ENCODE results near the gene ACSF3.

The ACSF3 gene

DNA sequence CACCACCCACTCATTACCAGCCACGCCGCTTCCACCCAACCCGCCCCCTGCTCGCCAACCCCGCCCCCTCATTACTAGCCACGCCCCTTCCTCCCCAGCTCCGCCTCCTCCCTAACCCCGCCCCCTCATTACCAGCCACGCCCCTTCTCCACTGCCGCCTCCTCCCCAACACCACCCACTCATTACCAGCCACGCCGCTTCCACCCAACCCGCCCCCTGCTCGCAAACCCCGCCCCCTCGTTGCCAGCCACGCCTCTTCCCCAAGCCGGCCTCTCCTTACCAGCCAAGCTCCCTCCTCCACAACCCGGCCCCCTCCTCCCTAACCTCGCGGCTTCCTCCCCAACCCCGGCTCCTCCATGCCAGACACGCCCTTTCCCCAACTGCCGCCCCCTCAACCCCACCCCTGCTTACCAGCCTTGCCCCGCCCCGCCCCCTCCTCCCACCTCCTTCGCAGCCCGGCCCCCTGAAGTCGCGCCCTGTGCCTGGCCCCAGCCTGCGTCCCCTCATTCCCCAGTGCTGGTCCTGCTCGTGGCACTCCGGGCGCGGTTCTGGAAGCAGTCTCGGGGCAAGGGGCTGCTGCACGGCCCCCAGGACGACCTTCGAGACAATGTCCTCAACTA is 99.4 kb downstream of the ACSF3 start:
- ChIA-PET CTCF (interaction anchor here (1.3 kb wide), 1 partner anchor 26 kb away, joined by 8 read pairs; no protein-coding TSS in a partner anchor), POLR2A (interaction anchor here (0.5 to 1.5 kb wide), 9 partner anchors 8 to 383 kb away, joined by 3 to 11 read pairs (median 4); partner anchors contain the start of genes CDH15 and ZNF778)
- no peaks in the 10 kb centered on the region for H3K9me3 ChIP-seq (ENCODE audit: control insufficient read depth, insufficient read depth, low read depth, low read length)
- H3K4me3 ChIP-seq (ENCODE audit: low read depth, low read length): no peak overlapping the region
- no peak overlapping the region for H3K27ac ChIP-seq (ENCODE audit: extremely low read depth, low read depth, low read length)
- no peaks in the 10 kb centered on the region for H3K4me1 ChIP-seq (ENCODE audit: control insufficient read depth, insufficient read depth, low read length)
- no peaks in the 10 kb centered on the region for H3K36me3 ChIP-seq (ENCODE audit: control insufficient read depth in 2 of 2, insufficient read depth in 1 of 2, low read length in 2 of 2)
- TF ChIP-seq ZFP41 (tag by site-specific recombination; IDR thresholded peaks at IDR 0.05; ENCODE audit: borderline replicate concordance): no peak
- peak; percentile 35; the same call in 1 of the 2 replicates for TF ChIP-seq SP2 (tag by site-specific recombination; IDR thresholded peaks at IDR 0.05)
- TF ChIP-seq ZNF214 (tag by site-specific recombination; IDR thresholded peaks at IDR 0.05; ENCODE audit: borderline replicate concordance): no peak
- TF ChIP-seq KLF9 (tag by site-specific recombination; IDR thresholded peaks at IDR 0.05; ENCODE audit: low read depth): 0 out of 2 replicates have a peak, but pooled peaks have one; percentile 19

GRCh38 chr16:89193576-89194293 is 100.1 kb downstream of the ACSF3 start:
- no peak overlapping the region for H3K27ac ChIP-seq (ENCODE audit: extremely low read depth, low read depth, low read length)
- ChIA-PET CTCF (no interaction called here), POLR2A (interaction anchor here (0.5 to 1.5 kb wide), 4 partner anchors 12 to 54 kb away, joined by 3 to 11 read pairs (median 4); partner anchors contain the start of gene CDH15)
- TF ChIP-seq ZBTB17 (tag by site-specific recombination; IDR thresholded peaks at IDR 0.05): no peak
- TF ChIP-seq ZNF112 (tag by site-specific recombination; IDR thresholded peaks at IDR 0.05): no peak
- no peak for TF ChIP-seq ZNF600 (tag by site-specific recombination; IDR thresholded peaks at IDR 0.05)
- no peak for TF ChIP-seq ZNF146 (tag by site-specific recombination; IDR thresholded peaks at IDR 0.05)
- no peak for TF ChIP-seq ZNF239 (tag by site-specific recombination; IDR thresholded peaks at IDR 0.05)
- no peak for TF ChIP-seq ZNF223 (tag by site-specific recombination; IDR thresholded peaks at IDR 0.05)
- no peak for TF ChIP-seq ZNF843 (tag by site-specific recombination; IDR thresholded peaks at IDR 0.05)
- no peak for TF ChIP-seq SCRT1 (tag by site-specific recombination; IDR thresholded peaks at IDR 0.05; ENCODE audit: borderline replicate concordance)
- no peak for TF ChIP-seq ZFP3 (tag by site-specific recombination; IDR thresholded peaks at IDR 0.05; ENCODE audit: low read depth)
- no peak for TF ChIP-seq ZNF677 (tag by site-specific recombination; IDR thresholded peaks at IDR 0.05)
- TF ChIP-seq KLF16 (tag by site-specific recombination; IDR thresholded peaks at IDR 0.05): no peak
- no peak for TF ChIP-seq PRDM4 (tag by site-specific recombination; IDR thresholded peaks at IDR 0.05)
- no peak for TF ChIP-seq ZNF747 (tag by site-specific recombination; IDR thresholded peaks at IDR 0.05)
- H3K4me3 ChIP-seq (ENCODE audit: low read depth, low read length): no peak overlapping the region
- no peaks in the 10 kb centered on the region for H3K4me1 ChIP-seq (ENCODE audit: control insufficient read depth, insufficient read depth, low read length)
- no peaks in the 10 kb centered on the region for H3K36me3 ChIP-seq (ENCODE audit: control insufficient read depth in 2 of 2, insufficient read depth in 1 of 2, low read length in 2 of 2)
- no peaks in the 10 kb centered on the region for H3K9me3 ChIP-seq (ENCODE audit: control insufficient read depth, insufficient read depth, low read depth, low read length)
